OCI-LY7 (cell line): ENCODE data around the gene MOB3B.

ENCODE experiments used
- CTCF ChIP-seq: fragments of 200-600 bp; sonication (generic); conservative IDR thresholded peaks from 2 replicates; pipeline ENCODE4 v1.5.1; 2014; ENCODE audit warnings: mild to moderate bottlenecking, antibody characterized with exemption, low read length, moderate library complexity, mixed read lengths
- EZH2phosphoT487 ChIP-seq: fragments of 200-600 bp; sonication (generic); IDR thresholded peaks from 2 replicates; pipeline ENCODE4 v1.6.1; 2018; ENCODE audit warnings: low read depth, borderline replicate concordance, mild to moderate bottlenecking, mixed run types, antibody characterized with exemption, low read length, moderate library complexity, mixed read lengths

GRCh38 chr9:27351438-27351837 lies 178.2 kb downstream of the MOB3B start:
- TF ChIP-seq CTCF (no peak), EZH2phosphoT487 (no peak)
